HG03460 (cell line): Measurements from ENCODE around the gene MCTP2.

Experiments used
- ATAC-seq: cut with Tn5 transposase; IDR thresholded peaks from one replicate; pipeline ENCODE4 v1.9.1; 2021; ENCODE audit not compliant: unreplicated experiment

The MCTP2 gene

DNA sequence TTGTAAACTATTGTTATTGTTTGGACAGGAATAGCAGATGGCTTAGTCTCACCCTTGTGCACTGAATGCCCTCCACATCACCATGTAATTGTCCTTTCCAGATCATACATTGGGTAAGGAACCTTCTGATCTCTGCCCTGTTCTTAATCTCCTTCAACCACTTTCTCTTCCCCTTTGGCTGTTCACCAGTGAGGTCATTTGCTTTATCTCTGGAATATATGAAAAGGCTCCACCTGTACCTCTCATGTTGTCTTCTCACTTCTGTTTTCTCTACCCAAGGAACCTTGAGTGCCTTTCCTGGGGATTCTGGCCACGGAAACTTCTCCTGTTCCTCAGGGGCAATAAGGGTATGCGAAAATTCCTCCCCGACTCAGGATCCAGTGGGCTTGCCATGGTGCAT, 28.5 kb downstream of the MCTP2 start:
- ATAC-seq = no peak

DNA sequence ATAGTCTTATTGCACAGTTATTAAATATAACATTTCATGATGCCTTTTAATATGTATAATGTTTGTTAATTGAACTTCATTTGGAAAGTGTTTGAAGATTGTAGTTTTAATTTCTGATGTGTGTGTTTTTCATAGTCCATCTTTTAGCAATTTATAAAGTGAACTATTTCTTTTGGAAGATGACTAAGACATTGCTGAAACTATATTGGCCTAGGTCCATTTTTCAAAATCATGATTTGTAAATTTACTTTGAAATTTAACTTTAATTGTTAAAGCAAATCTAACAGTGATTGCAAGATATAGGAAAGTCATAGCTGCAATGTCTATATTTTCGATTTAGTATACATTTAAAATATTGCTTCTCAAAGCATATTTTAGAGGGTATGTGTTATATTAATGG, 30.8 kb downstream of the MCTP2 start:
- no peak for ATAC-seq

DNA sequence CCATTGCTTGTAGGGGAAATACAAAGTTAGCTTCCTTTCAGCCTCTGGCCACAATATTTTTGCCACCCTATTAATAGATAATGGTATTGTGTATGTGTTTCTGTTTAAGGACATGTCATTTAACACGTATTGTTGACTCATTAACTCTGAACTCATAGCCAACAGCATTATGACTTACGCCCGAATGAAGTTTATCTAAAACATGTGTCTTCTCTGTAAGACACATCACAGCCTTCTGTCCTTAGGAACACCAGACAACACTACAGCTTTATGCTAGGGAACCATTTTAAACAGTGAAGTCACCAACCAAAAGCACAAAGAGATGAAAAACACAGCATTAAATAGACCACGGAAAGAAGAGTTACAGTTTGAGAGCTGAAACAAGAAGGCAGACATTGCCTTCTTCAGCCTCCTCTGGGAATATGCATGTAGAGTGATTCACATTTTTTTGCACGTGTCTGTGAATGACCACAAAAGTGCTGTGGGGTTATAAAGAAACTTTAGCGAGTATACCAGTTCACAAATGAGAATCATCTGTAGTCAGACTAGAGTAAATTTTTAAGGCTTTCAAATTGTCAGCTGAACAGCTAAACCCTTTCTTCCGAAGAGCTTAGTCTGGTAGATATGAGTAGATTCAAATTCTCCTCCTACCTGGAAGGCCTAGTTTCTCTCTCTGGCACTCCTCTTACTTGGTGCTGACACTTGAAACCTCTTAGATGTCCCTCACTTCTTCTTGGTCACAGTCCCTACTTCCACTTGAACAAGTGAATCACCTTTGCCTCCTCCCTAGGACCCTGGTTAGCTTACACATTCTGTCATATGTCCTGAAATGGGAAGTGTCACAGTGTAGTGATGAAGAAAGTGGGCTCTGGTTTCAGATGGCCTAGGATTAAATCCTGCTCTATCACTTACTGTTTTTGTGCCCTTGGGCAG, 32.2 kb downstream of the MCTP2 start:
- ATAC-seq = peak; percentile 63

DNA sequence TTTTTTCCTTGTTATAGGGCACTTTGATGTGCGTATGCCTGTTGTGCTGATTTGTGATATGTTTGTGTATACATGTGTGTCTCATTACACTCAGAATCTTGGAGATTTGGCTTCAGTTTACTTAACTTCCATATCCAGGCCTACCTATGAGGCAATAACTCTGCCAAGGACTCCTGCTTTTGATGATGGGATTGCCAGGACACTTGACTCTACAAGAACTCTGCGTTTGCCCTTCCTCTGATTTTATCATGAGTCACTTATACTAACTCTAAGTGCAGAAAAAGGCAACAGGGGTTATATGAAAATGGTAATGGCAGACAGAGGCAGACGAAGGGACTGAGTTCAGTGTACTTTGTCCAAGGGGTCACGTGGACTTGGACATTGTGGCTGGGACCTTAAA, 33.6 kb downstream of the MCTP2 start:
- no peak for ATAC-seq

DNA sequence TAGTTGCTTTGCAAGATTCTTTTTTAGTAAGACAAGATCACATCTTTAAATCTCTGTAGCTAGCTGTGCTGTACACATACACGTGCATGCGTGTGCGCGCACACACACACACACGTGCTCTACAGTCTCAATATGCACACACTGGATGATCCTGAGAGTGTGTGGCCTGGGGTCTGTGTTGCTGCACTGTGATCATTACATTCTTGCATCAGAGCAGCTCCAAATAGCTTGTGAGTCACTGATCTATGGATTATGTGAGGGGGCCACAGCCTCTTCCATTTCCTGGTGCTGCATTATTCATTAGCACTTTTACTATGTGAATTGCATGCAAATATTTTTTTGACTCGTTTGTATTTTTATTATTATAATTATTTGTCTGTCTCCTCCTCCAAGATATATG, 34.6 kb downstream of the MCTP2 start:
- no peak for ATAC-seq

DNA sequence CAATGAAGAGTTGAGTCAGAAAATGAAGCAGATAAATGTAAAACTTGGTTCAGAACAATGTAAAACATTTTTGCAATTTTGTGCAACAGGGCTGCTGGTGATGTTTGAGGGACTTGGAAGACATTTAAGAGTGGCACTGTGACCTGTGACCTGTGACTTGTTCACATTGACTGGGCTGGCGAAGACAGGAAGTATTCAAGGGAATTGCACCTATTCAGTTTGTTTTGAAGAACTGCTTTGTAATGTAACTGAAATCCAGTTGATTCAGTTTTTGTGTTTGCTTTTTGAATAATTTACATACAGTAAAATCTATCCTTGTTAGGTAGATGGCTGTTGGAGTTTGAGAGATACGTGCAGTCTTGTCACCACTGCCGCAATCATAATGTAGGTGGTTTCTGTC, 35.4 kb downstream of the MCTP2 start:
- ATAC-seq = no peak

DNA sequence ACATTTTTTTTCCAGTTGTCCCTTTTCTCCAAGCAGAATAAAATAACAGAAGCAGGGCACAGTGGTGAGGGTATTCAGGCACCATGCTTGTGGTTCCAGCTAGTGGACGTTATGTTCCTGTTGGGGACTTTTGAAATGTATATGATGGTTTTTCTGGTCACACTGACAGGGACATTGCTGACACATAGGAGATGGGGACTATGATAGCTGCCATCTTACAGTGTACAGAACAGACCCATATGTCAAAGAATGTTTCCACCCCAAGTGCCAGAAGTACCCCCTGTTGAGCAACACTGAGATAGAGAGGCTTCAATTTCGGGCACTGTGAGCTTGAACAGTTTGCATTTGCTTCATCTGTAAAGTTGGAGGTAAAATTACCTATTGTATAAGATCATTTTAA, 38.6 kb downstream of the MCTP2 start:
- no peak for ATAC-seq

DNA sequence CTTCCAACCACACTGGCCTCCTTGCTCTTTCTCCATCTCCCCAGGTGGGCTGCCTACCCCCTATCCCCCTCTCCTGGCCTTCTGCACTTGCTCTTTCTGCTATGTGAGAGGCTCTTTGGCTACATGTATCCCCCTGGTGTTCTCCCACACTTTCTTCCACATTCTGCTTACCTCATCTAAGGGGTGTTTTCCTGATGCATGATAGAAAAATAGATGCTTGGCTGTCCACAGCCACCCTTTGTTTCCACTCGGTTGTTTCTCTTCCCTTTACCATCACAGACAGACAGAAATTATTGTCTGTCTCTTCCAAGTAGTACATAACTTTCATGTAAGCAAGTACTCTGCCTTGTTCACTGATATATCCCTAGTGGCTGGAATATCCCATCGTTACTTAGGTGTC, 39.2 kb downstream of the MCTP2 start:
- ATAC-seq = no peak

DNA sequence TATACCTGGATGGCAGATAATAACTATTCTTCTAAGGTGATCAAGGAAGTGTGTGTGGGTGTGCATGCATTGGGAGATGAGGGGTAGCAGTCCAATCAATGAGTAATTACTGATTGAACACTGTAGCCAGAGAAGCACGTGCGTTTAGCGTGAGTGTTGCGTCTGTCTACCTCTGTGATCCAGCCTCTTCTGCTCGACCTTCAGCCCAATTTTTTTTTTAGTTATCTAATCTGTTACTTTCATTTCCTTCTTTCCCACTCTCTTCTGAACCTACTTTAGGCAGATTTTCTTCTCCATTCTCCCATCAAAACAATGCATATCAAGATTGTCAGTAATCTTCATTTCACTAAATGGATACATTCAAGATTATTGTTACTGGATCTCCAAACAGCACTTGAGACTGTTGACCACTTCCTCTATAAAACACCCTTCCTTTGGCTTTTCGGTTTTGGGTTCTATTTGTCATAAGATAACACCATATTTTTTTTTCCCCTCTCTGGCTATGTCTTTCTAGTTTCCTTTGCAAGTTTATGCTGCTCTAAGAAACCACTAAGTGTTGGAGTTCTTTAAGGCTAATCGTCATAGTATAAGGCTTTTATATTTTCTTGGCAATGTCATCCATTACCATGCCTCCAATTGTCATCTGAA, 41.0 kb downstream of the MCTP2 start:
- ATAC-seq = peak; percentile 85

DNA sequence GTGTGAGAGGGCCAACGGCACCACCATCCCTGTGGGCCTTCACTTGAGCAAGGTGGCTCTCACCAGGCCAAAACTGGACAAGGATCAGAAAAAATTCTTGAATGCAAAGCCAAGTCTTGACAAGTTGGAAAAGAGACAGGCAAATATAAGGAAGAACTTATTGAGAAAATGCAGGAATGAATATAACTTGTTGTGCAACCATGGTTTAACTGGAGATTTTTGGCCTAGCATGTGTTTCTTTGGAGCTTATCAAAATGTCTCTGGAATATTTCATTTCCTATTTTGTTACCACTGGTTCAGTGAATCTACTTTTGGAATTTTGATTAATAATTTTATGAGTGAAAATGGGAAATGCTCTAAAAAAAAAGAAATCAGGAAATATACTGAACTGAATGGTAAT, 42.5 kb downstream of the MCTP2 start:
- no peak for ATAC-seq

DNA sequence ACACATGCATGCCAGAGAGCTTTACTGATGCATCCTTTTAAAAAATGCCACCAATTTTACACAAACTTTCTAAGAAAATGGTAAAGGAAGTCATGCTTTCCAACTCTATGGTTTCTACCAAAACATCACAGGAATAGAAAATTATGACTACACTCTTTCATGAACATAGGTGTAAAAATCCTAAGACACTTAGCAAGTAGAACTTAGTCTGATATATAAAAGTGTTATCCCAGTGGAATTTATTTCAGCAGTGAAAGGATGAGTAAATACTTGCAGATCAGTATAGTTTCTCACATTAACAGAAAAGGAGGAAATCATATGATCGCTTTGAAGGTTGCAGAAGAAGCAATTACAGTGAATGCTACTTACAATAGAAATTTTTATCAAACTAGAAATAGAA, 43.4 kb downstream of the MCTP2 start:
- no peak for ATAC-seq

DNA sequence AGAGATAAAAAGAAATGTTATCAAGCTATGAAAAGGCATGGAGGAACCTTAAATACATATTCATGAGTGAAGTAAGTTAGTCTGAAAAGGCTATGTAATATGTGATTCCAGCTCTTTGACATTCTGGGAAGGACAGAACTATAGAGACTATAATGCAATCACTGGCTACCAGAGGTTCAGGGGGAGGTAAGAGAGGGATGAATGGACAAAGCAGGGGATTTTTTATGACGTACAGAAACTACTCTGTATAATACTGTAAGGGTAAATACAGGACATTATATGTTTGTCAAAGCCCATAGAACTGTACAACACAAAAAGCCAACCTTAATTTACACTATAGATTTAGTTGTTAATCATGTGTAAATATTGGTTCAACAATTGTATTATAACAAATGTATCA, 46.1 kb downstream of the MCTP2 start:
- no peak for ATAC-seq

DNA sequence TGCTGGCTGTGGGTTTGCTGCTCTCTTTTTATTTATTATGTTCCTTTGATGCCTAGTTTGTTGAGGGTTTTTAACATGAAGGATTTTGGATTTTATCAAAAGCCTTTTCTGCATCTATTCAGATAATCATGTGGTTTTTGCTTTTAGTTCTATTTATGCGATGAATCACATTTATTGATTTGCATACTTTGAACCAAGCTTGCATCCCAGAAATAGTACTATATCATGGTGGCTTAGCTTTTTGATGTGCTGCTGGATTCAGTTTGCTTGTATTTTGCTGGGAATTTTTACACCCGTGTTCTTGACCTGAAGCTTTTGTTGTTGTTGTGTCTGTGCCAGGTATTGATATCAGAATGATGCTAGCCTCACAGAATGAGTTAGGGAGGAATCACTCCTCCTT, 48.4 kb downstream of the MCTP2 start:
- no peak for ATAC-seq

DNA sequence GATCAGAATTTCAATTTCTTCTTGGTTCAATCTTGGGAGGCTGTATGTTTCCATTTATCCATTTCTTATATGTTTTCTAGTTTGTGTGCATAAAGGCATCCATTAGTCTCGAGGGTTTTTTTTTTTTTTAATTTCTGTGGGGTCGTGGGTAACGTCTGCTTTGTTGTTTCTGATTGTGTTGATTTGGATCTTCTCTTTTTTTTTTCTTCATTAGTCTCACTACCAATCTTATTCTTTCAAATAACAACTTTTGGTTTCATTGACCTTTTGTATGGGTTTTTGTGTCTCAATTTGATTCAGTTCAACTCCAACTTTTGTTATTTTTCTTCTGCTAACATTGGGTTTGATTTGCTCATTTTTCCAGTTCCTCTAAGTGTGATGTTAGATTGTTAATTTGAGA, 48.9 kb downstream of the MCTP2 start:
- ATAC-seq = no peak

DNA sequence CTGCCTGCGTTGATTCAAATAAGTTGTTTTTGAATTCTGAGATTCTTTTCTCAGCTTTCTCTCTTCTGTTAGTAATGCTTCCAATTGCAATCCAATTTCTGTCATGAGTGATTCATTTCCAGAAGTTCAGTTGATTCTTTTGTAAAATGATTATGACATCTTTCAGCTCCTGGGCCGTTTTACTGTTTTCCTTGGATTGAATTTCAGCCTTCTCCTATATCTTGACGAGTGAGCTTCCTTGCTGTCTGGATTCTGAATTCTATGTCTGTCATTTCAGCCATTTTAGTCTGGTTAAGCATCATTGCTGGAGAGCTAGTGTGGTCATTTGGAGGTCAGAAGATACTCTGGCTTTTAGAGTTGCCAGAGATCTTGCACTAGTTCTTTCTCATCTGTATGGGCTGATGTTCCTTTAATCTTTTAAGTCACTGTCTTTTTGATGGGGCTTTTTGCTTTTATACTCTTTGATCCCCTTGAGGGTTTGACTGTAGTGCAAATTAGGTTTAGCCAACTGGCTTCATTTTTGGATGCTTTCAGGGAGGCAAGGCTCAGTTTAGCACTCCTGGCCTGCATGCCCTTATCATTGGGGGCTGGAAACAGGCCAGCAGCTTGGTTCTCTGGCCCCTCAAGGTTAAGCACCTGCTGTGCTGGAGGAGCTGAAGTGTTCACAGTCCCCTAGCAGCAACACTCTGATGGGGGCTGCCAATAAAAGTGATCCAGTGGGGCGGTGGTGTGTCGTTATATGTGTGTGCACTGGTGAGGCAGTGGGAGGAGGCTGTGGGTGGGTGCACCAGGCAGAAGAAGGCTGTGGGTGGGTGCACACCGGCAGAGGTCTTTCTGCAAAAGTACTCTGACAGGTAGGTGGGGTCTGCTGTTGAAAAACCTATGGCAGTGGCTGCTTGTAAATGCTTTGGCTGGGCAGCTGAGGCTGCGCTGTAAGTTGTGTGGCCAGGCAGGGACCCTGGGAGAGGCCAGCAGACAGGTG, 51.2 kb downstream of the MCTP2 start:
- ATAC-seq = no peak

DNA sequence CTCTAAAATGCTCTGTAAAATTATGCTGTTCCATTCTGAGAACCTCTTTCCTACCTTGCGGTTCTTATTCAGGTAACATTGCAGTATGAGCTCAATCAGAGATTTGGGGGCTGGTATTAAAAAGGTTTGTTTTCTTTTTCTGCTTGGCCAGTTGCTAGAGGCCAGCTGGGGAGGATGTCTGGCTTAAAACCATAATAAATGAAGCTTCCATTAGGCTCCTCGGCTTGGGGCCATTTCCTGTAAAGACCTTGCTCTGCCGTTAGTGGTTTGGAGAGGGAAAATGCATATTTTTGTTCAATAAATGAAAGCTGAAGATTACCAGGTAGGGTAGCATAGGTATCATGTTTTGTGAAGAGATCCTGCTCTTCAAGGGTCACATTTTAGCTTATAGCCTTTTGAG, 55.2 kb downstream of the MCTP2 start:
- ATAC-seq = no peak

DNA sequence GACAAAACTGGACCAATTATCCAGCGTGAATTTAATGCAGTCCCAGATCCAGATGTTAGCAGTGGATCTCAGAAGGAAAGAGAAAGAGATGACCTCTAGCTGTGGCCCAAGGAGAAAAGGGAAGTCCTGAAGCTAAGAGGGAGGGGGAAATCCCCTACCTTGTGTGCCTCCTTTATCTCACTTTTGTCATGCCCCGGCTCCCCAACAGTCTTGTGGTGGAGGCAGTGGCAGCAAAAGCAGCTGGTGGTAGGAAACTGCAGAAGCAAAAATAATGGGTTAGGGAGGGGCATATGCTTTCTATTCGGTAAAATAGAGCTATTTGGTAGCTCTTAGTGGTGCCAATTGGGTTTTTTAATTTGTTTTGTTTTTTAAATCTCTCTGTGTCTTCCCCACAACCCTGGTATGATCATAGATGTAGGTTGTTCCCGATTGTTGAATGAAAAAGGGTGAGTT, 56.5 kb downstream of the MCTP2 start:
- peak; percentile 97 for ATAC-seq

DNA sequence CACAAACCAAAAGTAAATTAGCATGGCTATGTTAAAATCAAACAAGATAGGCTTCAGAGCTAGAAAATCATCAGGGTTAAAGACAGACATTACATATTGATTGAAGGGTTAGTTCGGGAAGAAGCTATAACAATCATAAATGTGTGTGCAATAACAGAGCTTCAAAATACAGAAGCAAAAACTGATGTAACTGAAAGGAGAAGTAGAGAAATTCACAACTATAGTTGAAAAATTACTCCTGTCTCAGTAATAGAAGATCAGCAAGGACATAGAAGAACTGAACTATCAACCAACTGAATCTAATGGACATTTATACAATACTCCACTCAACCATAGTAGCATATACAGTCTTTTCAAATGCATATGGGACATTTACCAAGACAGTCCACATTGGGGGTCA, 59.4 kb downstream of the MCTP2 start:
- ATAC-seq = no peak

DNA sequence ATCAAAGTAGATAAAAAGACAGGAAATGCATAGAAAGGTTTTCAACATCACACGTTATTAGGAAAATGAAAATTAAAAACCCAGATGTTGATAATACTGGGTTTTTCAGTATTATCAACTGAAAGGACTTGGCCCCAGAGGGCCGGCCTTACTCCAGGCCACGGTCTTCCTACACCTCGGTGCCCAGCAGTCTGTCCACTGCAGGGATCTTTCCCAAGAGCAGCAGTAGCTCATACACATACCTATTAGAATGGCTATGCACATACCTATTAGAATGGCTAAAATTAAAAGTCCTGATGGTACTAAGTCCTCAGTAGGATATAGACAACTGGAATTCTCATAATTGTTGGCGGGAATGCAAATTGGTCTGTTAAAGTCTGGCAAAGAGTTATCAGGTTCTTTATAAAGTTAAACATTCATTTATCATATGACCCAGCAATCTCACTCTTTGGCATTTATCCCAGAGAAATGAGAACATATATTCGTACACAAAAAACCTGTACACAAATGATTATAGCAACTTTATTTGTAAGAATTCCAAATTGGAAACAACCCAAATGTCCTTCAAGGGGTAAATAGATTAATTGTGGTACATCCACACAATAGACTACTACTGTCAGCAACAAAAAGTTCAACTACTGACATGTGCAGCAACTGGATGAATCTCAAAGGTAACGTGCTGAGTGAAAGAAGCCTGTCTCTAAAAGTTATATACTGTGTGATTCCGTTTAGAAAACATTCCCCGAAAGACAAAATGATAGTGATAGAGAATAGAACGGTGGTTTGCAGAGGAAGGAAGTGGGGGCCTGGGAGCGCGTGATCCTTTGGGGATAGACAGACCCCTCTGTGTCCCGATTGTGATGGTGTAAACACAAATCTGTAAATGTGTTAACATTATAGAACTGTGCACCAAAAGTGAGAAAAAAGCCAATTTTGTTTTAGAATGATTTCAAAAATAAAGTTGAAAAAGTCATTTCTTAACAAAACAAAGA, 62.3 kb downstream of the MCTP2 start:
- no peak for ATAC-seq

DNA sequence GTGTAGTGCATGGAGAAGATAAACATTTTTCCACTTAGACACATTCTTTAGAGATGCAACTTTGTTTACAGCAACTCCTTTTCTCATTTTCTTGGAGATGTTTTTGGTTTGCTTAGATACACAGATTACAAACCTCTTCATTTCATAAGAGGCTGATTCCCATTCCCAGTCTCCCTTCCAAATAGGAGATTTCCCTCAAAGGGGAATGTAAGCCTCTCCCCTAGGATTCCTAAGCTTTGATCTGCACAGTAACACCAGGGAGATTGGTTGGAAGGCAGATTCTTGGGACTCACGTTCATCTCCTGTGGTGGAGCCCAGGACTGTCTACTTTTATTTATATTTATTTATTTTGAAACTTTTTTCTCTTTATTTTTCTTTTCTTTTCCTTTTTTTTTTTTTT, 63.2 kb downstream of the MCTP2 start:
- ATAC-seq = no peak
